ENCODE data around the gene RBCK1. TPM values are rescaled to one million over a fixed set of nuclear protein-coding genes. Genes with fewer than 3 reads are reported as not detected.

The RBCK1 gene
- total and polyA plus RNA-seq, 4 donors, result 58.3 to 108 (median 98.7) TPM

DNA sequence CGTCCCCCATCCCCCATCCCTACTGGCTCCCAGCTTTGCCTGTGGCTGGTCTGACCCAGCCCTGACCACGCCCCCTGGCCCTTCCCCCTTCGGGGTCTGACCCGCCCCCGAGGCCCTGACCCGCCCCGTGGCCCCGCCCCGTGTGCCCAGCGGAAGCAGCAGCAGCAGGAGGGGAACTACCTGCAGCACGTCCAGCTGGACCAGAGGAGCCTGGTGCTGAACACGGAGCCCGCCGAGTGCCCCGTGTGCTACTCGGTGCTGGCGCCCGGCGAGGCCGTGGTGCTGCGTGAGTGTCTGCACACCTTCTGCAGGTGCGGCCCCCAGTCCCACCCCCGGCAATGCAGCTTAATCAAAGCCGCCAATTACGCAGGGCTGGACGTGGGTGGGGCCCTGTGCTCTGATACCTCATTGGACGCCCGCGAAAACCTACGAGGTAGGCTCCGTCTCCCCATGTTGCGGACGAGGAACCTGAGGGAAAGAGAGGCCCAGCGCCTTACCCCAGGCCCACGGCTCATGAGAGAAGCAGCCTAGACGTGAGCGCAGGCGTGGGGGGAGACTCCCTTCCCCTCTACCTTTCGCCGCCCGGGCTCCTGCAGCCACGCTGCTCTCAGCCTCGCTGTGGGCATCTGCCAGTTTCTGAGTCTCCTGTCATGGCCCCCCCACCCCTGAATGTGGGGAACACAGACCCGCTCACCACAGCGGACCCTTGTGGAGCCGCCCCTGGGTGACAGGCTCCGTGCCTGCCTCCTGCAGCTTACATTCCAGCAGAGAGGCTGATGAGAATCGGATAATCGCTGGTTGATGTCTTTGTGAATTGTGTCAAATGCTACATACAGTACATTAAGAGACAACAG, 12.8 kb downstream of the RBCK1 start:
- H3K36me3 ChIP-seq (ENCODE audit: control insufficient read depth in 4 of 4, insufficient read depth in 4 of 4, low read length in 4 of 4), result peaks cover 6 to 61% (median 29%) of the 10 kb centered on the region in 4 donors
- no peak overlapping the region for H3K9ac ChIP-seq (ENCODE audit: insufficient read depth in 1 of 2, low read length in 2 of 2)
- DNase-seq (no peak), ATAC-seq (ENCODE audit: insufficient read depth, low FRiP score) (no peak)
- H3K4me3 ChIP-seq, result no peak overlapping the region
- no peaks in the 10 kb centered on the region for H3K9me3 ChIP-seq (ENCODE audit: control insufficient read depth in 4 of 4, insufficient read depth in 3 of 4, low read length in 3 of 4)
- H3K27me3 ChIP-seq (ENCODE audit: control insufficient read depth in 3 of 3, insufficient read depth in 3 of 3, low read length in 2 of 3), result no peaks in the 10 kb centered on the region
- no peak overlapping the region for H3K27ac ChIP-seq (ENCODE audit: low read depth in 1 of 2, low read length in 1 of 2)
- TF ChIP-seq, protein P1, sequence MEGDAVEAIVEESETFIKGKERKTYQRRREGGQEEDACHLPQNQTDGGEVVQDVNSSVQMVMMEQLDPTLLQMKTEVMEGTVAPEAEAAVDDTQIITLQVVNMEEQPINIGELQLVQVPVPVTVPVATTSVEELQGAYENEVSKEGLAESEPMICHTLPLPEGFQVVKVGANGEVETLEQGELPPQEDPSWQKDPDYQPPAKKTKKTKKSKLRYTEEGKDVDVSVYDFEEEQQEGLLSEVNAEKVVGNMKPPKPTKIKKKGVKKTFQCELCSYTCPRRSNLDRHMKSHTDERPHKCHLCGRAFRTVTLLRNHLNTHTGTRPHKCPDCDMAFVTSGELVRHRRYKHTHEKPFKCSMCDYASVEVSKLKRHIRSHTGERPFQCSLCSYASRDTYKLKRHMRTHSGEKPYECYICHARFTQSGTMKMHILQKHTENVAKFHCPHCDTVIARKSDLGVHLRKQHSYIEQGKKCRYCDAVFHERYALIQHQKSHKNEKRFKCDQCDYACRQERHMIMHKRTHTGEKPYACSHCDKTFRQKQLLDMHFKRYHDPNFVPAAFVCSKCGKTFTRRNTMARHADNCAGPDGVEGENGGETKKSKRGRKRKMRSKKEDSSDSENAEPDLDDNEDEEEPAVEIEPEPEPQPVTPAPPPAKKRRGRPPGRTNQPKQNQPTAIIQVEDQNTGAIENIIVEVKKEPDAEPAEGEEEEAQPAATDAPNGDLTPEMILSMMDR (IDR thresholded peaks at IDR 0.05; ENCODE audit: control extremely low read depth, extremely low read depth), result no peak
- WGBS, 2 donors, result 91 to 93% methylated on average over 39 to 49 of the region's 49 CpGs
- H3K4me1 ChIP-seq (ENCODE audit: control insufficient read depth in 5 of 5, insufficient read depth in 5 of 5, low read length in 5 of 5), result no peaks in the 10 kb centered on the region

DNA sequence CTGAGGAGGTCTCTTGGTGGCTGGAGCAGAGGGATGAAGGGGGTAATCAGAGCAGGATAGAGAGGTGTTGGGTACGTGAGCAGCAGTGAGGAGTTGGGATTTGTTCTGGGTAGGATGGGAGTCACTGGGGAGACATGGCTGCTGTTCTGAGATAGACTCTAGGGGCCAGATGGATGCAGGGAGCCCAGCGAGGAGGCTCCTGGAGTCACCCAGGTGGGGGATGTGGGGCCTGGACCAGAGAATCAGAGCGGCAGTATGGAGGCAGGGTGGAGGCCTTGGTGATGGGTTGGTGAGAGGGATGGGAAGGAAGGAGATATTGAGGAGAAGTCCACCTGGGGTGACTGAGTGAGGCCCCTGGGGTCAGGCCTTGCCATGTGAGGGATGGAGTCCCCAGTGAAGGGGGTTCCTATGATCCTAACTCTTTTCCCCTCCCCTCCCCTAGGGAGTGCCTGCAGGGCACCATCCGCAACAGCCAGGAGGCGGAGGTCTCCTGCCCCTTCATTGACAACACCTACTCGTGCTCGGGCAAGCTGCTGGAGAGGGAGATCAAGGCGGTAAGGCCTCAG, 13.7 kb downstream of the RBCK1 start:
- DNase-seq (no peak), ATAC-seq (ENCODE audit: insufficient read depth, low FRiP score) (no peak)
- 96 to 97% methylated on average over 8 of the region's 8 CpGs for WGBS, 2 donors
- Histone ChIP-seq H3K36me3 (ENCODE audit: control insufficient read depth in 4 of 4, insufficient read depth in 4 of 4, low read length in 4 of 4) (peaks cover 6 to 61% (median 34%) of the 10 kb centered on the region in 4 donors), H3K4me3 (no peak overlapping the region), H3K27me3 (ENCODE audit: control insufficient read depth in 3 of 3, insufficient read depth in 3 of 3, low read length in 2 of 3) (no peaks in the 10 kb centered on the region), H3K4me1 (ENCODE audit: control insufficient read depth in 5 of 5, insufficient read depth in 5 of 5, low read length in 5 of 5) (no peaks in the 10 kb centered on the region), H3K9me3 (ENCODE audit: control insufficient read depth in 4 of 4, insufficient read depth in 3 of 4, low read length in 3 of 4) (no peaks in the 10 kb centered on the region), H3K27ac (ENCODE audit: low read depth in 1 of 2, low read length in 1 of 2) (no peak overlapping the region), H3K9ac (ENCODE audit: insufficient read depth in 1 of 2, low read length in 2 of 2) (no peak overlapping the region)
- TF ChIP-seq, protein P1 (IDR thresholded peaks at IDR 0.05; ENCODE audit: control extremely low read depth, extremely low read depth), result no peak

GRCh38 chr20:426566-426965, 18.5 kb downstream of the RBCK1 start:
- Histone ChIP-seq H3K9me3 (ENCODE audit: control insufficient read depth in 4 of 4, insufficient read depth in 3 of 4, low read length in 3 of 4) (no peaks in the 10 kb centered on the region), H3K27me3 (ENCODE audit: control insufficient read depth in 3 of 3, insufficient read depth in 3 of 3, low read length in 2 of 3) (no peaks in the 10 kb centered on the region), H3K36me3 (ENCODE audit: control insufficient read depth in 4 of 4, insufficient read depth in 4 of 4, low read length in 4 of 4) (peaks cover 3 to 55% (median 37%) of the 10 kb centered on the region in 4 donors), H3K4me3 (no peak overlapping the region), H3K27ac (ENCODE audit: low read depth in 1 of 2, low read length in 1 of 2) (no peak overlapping the region), H3K4me1 (ENCODE audit: control insufficient read depth in 5 of 5, insufficient read depth in 5 of 5, low read length in 5 of 5) (no peaks in the 10 kb centered on the region), H3K9ac (ENCODE audit: insufficient read depth in 1 of 2, low read length in 2 of 2) (no peak overlapping the region)
- WGBS, 2 donors, result 96 to 100% methylated on average over 2 of the region's 2 CpGs
- ATAC-seq (ENCODE audit: insufficient read depth, low FRiP score) (no peak), DNase-seq (no peak)
- TF ChIP-seq, protein P1 (IDR thresholded peaks at IDR 0.05; ENCODE audit: control extremely low read depth, extremely low read depth), result no peak

Data from lung (tissue), 12 donors.